ENCODE data around the gene ZAR1L. TPM values are rescaled to one million over a fixed set of nuclear protein-coding genes. Genes with fewer than 3 reads are reported as not detected.

The ZAR1L gene
- total and polyA plus RNA-seq, 2 experiments from 2014 or later: 0.31 to 0.56 TPM

DNA sequence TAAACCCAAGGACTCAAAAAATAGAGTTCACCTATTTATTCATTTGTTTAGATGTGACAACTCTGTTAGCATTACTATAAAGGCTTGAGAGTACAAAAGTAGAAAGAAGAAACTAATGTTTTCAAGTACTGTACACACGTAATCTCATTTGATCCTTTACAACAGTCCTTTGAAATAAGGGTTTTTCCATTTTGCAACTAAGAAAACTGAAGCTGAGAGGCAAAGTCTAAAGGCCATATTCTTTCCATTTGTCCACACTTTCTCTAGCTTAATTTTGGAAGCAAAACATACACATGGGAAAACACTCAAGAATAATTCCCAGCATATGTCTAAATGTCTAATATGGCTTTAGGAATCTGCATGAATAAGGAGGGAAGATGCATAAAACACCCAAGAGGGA, 34.1 kb downstream of the ZAR1L start (continued):
- TF ChIP-seq JUNB (IDR thresholded peaks at IDR 0.05; ENCODE audit: unreplicated experiment) (no peak), CREB1 (CRISPR knock-in tag; IDR thresholded peaks at IDR 0.05; ENCODE audit: low read depth) (no peak), ZNF114 (CRISPR knock-in tag; IDR thresholded peaks at IDR 0.05) (no peak), STAT1 (IDR thresholded peaks at IDR 0.05; ENCODE audit: unreplicated experiment) (no peak), EZH2phosphoT487 (IDR thresholded peaks at IDR 0.05; ENCODE audit: unreplicated experiment) (no peak), NANOG (IDR thresholded peaks at IDR 0.05; ENCODE audit: borderline replicate concordance) (no peak), REST (IDR thresholded peaks at IDR 0.05; ENCODE audit: unreplicated experiment) (no peak)
- TF ChIP-seq, protein P1, sequence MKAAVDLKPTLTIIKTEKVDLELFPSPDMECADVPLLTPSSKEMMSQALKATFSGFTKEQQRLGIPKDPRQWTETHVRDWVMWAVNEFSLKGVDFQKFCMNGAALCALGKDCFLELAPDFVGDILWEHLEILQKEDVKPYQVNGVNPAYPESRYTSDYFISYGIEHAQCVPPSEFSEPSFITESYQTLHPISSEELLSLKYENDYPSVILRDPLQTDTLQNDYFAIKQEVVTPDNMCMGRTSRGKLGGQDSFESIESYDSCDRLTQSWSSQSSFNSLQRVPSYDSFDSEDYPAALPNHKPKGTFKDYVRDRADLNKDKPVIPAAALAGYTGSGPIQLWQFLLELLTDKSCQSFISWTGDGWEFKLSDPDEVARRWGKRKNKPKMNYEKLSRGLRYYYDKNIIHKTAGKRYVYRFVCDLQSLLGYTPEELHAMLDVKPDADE (IDR thresholded peaks at IDR 0.05): no peak
- TF ChIP-seq, protein P2, sequence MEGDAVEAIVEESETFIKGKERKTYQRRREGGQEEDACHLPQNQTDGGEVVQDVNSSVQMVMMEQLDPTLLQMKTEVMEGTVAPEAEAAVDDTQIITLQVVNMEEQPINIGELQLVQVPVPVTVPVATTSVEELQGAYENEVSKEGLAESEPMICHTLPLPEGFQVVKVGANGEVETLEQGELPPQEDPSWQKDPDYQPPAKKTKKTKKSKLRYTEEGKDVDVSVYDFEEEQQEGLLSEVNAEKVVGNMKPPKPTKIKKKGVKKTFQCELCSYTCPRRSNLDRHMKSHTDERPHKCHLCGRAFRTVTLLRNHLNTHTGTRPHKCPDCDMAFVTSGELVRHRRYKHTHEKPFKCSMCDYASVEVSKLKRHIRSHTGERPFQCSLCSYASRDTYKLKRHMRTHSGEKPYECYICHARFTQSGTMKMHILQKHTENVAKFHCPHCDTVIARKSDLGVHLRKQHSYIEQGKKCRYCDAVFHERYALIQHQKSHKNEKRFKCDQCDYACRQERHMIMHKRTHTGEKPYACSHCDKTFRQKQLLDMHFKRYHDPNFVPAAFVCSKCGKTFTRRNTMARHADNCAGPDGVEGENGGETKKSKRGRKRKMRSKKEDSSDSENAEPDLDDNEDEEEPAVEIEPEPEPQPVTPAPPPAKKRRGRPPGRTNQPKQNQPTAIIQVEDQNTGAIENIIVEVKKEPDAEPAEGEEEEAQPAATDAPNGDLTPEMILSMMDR (conservative IDR thresholded peaks at IDR 0.05; ENCODE audit: low read depth in 2 of 2): no peak

- no peak overlapping the region for H3K4me3 Mint-ChIP-seq
- no peaks in the 10 kb centered on the region for H3K27me3 Mint-ChIP-seq (ENCODE audit: insufficient read depth, low read depth, poor library complexity)
- Histone ChIP-seq H3F3A (replicated peaks; ENCODE audit: low read depth) (no peaks in the 10 kb centered on the region), H3K36me3 (ENCODE audit: insufficient read depth) (no peaks in the 10 kb centered on the region), H3K4me1 (ENCODE audit: insufficient read depth) (0 out of 2 replicates have a peak, but pooled peaks cover 3% of the 10 kb centered on the region), H3K4me2 (no peak overlapping the region), H2AFZ (no peak overlapping the region), H3K79me2 (replicated peaks; ENCODE audit: insufficient read depth) (no peaks in the 10 kb centered on the region), H4K20me1 (replicated peaks; ENCODE audit: insufficient read depth) (no peaks in the 10 kb centered on the region), H3K4me3 (no peak overlapping the region), H3K27me3 (ENCODE audit: insufficient read depth) (no peaks in the 10 kb centered on the region), H3K9me2 (ENCODE audit: insufficient read depth) (no peaks in the 10 kb centered on the region), H3K27ac (ENCODE audit: low read depth) (no peak overlapping the region)
- no peaks in the 10 kb centered on the region for H3K36me3 Mint-ChIP-seq (ENCODE audit: low read depth)
- no peak for DNase-seq (ENCODE audit: low spot score)
- H3K4me1 Mint-ChIP-seq: no peaks in the 10 kb centered on the region
- H3K27ac Mint-ChIP-seq: no peak overlapping the region
- H3K9me3 Mint-ChIP-seq: no peaks in the 10 kb centered on the region
- no peak for ATAC-seq
- TF ChIP-seq, protein P1 (IDR thresholded peaks at IDR 0.05): no peak
- TF ChIP-seq EZH2 (IDR thresholded peaks at IDR 0.05; ENCODE audit: low read depth, unreplicated experiment) (no peak), ZNF331 (CRISPR knock-in tag; IDR thresholded peaks at IDR 0.05; ENCODE audit: low read depth) (no peak), REST (IDR thresholded peaks at IDR 0.05; ENCODE audit: unreplicated experiment) (no peak), POLR2AphosphoS5 (IDR thresholded peaks at IDR 0.05; ENCODE audit: low read depth) (no peak), STAT1 (IDR thresholded peaks at IDR 0.05; ENCODE audit: unreplicated experiment) (no peak), NANOG (IDR thresholded peaks at IDR 0.05; ENCODE audit: borderline replicate concordance) (no peak), EZH2phosphoT487 (IDR thresholded peaks at IDR 0.05; ENCODE audit: unreplicated experiment) (no peak)
These were observed 36.7 kb downstream of the ZAR1L start for GRCh38 chr13:32278426-32278825.
